IMR-90 (cell line): ENCODE data around the gene SEPHS2. TPM values are rescaled to one million over a fixed set of nuclear protein-coding genes. Genes with fewer than 3 reads are reported as not detected.

Source experiments
- ATAC-seq: fragments of 200-7000 bp; cut with Tn5 transposase; 2 replicates; pipeline ENCODE4 v1.9.1; 2020; ENCODE audit warnings: low read depth, mild to moderate bottlenecking, moderate library complexity
- BruUV-seq: library from RNA; stranded (reverse); fragments of 400-500 nt; replicated peaks from 2 replicates; lab custom pipeline; 2021; lab: Mats Ljungman, UMichigan
- CTCF ChIA-PET: fragments of 300-600 bp; formaldehyde crosslinking; extraction: SDS; loops from one replicate; lab custom pipeline; 2021; ENCODE audit warnings: antibody characterized with exemption; lab: Yijun Ruan, JAX
- POLR2A ChIA-PET: fragments of 300-600 bp; sonication (Branson Sonifier 250); formaldehyde crosslinking; loops from one replicate; lab custom pipeline; 2022; ENCODE audit warnings: antibody characterized with exemption; ENCODE audit not compliant: unreplicated experiment; lab: Charles Lee
- DNase-seq: peaks from one replicate; pipeline ENCODE4 v3.0.0; 2013
- H2AFZ ChIP-seq: replicated peaks from 2 replicates; pipeline ENCODE3; 2013; ENCODE audit warnings: low read length, mild to moderate bottlenecking; ENCODE audit not compliant: poor library complexity
- H2AK5ac ChIP-seq: 2 replicates; pipeline ENCODE4 v1.6.1; 2013; ENCODE audit warnings: low read depth, low read length, inconsistent platforms
- H2AK9ac ChIP-seq: replicated peaks from 2 replicates; pipeline ENCODE3; 2013; ENCODE audit warnings: mild to moderate bottlenecking, low read depth, low read length, moderate library complexity; ENCODE audit not compliant: poor library complexity
- H2BK120ac ChIP-seq: 2 replicates; pipeline ENCODE4 v1.6.1; 2013; ENCODE audit warnings: low read depth, low read length, inconsistent platforms
- H2BK15ac ChIP-seq: 3 replicates; pipeline ENCODE4 v1.6.1; 2013; ENCODE audit warnings: low read depth, low read length, inconsistent platforms
- H2BK20ac ChIP-seq: 2 replicates; pipeline ENCODE4 v1.6.1; 2013; ENCODE audit warnings: low read depth, mild to moderate bottlenecking, inconsistent platforms, low read length, moderate library complexity
- H2BK5ac ChIP-seq: 2 replicates; pipeline ENCODE4 v1.6.1; 2013; ENCODE audit warnings: mild to moderate bottlenecking, low read depth, low read length, inconsistent platforms; ENCODE audit not compliant: poor library complexity, severe bottlenecking
- H3K14ac ChIP-seq: replicated peaks from 2 replicates; pipeline ENCODE4 v1.6.1; 2013; ENCODE audit warnings: low read depth, low read length, inconsistent platforms
- H3K18ac ChIP-seq: 2 replicates; pipeline ENCODE4 v1.6.1; 2013; ENCODE audit warnings: low read depth, low read length, control low read depth
- H3K23ac ChIP-seq: 2 replicates; pipeline ENCODE4 v1.6.1; 2013; ENCODE audit warnings: low read depth, low read length, inconsistent platforms
- H3K27ac ChIP-seq: 2 replicates; pipeline ENCODE4 v1.5.1; 2013; ENCODE audit warnings: mild to moderate bottlenecking, control low read depth, low read length; ENCODE audit not compliant: insufficient read depth
- H3K27me3 ChIP-seq: 2 replicates; pipeline ENCODE4 v1.6.1; 2013; ENCODE audit warnings: low read length; ENCODE audit not compliant: control insufficient read depth, insufficient read depth
- H3K36me3 ChIP-seq: 2 replicates; pipeline ENCODE4 v1.6.1; 2013; ENCODE audit warnings: low read length, mixed read lengths; ENCODE audit not compliant: control insufficient read depth, insufficient read depth
- H3K4ac ChIP-seq: 2 replicates; pipeline ENCODE4 v1.6.1; 2013; ENCODE audit warnings: low read depth, low read length, inconsistent platforms
- H3K4me1 ChIP-seq: 2 replicates; pipeline ENCODE4 v1.6.1; 2013; ENCODE audit warnings: low read length, mixed read lengths; ENCODE audit not compliant: control insufficient read depth, insufficient read depth
- H3K4me2 ChIP-seq: 2 replicates; pipeline ENCODE4 v1.6.1; 2013; ENCODE audit warnings: low read depth, mild to moderate bottlenecking, control low read depth, low read length, moderate library complexity
- H3K4me3 ChIP-seq: 2 replicates; pipeline ENCODE4 v1.5.1; 2013; ENCODE audit warnings: low read depth, mild to moderate bottlenecking, control low read depth, low read length, moderate library complexity; ENCODE audit not compliant: insufficient read depth
- H3K56ac ChIP-seq: 2 replicates; pipeline ENCODE4 v1.6.1; 2013; ENCODE audit warnings: low read length, inconsistent platforms; ENCODE audit not compliant: insufficient read depth; ENCODE audit errors: extremely low read depth
- H3K79me1 ChIP-seq, 2 experiments: 2 replicates each; pipeline ENCODE4 v1.6.1; 2013; ENCODE audit warnings: low read length in 2 of 2, inconsistent platforms in 1 of 2, low read depth in 1 of 2
- H3K9ac ChIP-seq: 2 replicates; pipeline ENCODE4 v1.6.1; 2013; ENCODE audit warnings: low read depth, low read length, control low read depth
- H3K9me1 ChIP-seq: 2 replicates; pipeline ENCODE4 v1.6.1; 2013; ENCODE audit warnings: low read length, inconsistent platforms; ENCODE audit not compliant: insufficient read depth
- H3K9me3 ChIP-seq: 2 replicates; pipeline ENCODE4 v1.6.1; 2013; ENCODE audit warnings: low read length; ENCODE audit not compliant: control insufficient read depth, insufficient read depth
- H4K20me1 ChIP-seq: 2 replicates; pipeline ENCODE4 v1.6.1; 2013; ENCODE audit warnings: low read length, inconsistent platforms; ENCODE audit not compliant: insufficient read depth
- H4K5ac ChIP-seq: 2 replicates; pipeline ENCODE4 v1.6.1; 2013; ENCODE audit warnings: mild to moderate bottlenecking, low read depth, low read length, control low read depth
- H4K8ac ChIP-seq, 2 experiments: 2 replicates each; pipeline ENCODE4 v1.6.1; 2013; ENCODE audit warnings: low read depth in 2 of 2, low read length in 2 of 2, control low read depth in 1 of 2, inconsistent platforms in 1 of 2
- H4K91ac ChIP-seq: 2 replicates; pipeline ENCODE4 v1.6.1; 2013; ENCODE audit warnings: low read depth, low read length, inconsistent platforms; ENCODE audit not compliant: insufficient read depth
- MAFK ChIP-seq: IDR thresholded peaks from 2 replicates; pipeline ENCODE4 v1.6.1; 2012; ENCODE audit warnings: low read depth, low read length, improper control_type of control experiment
- RAD21 ChIP-seq: IDR thresholded peaks from 2 replicates; pipeline ENCODE4 v1.6.1; 2012; ENCODE audit warnings: low read length, improper control_type of control experiment
- dilution Hi-C: fragments of 300-500 bp; cut with HindIII; formaldehyde crosslinking; loops from one replicate; pipeline ENCODE4 v1.14.3; 2018; ENCODE audit warnings: low sequenced_read_pairs; ENCODE audit not compliant: unreplicated experiment
- in situ Hi-C: fragments of 300-500 bp; cut with MboI; formaldehyde crosslinking; loops from 3 replicates; pipeline ENCODE4 v1.14.3; 2019; ENCODE audit warnings: low sequenced_read_pairs, inconsistent platforms, mixed read lengths
- intact Hi-C: fragments of 100-400 bp; cut with micrococcal nuclease; formaldehyde crosslinking; loops from 2 replicates; pipeline ENCODE4 v1.10.0; 2022
- polyA plus RNA-seq, 3 experiments: library from polyadenylated mRNA; depleted of rRNA; stranded (reverse); fragments of >200 nt; gene quantifications; 2 replicates each; pipeline ENCODE4 v1.2.3, GENCODE V29; 2012; ENCODE audit warnings: low replicate concordance in 1 of 3
- total RNA-seq: library from RNA; depleted of rRNA; stranded (reverse); fragments of >200 nt; gene quantifications from 2 replicates; pipeline ENCODE4 v1.2.3, GENCODE V29; 2012
- TF ChIP-seq, protein P1 (sequence below): fragments of 150-350 bp; IDR thresholded peaks from 2 replicates; pipeline ENCODE4 v1.6.1; 2016; ENCODE audit warnings: low read depth, mild to moderate bottlenecking, low read length, moderate library complexity, borderline replicate concordance

Gene SEPHS2
- total and polyA plus RNA-seq, 2 of the 4 experiments (the other 2 are of a cell fraction) = 10.4 to 31.4 TPM

DNA sequence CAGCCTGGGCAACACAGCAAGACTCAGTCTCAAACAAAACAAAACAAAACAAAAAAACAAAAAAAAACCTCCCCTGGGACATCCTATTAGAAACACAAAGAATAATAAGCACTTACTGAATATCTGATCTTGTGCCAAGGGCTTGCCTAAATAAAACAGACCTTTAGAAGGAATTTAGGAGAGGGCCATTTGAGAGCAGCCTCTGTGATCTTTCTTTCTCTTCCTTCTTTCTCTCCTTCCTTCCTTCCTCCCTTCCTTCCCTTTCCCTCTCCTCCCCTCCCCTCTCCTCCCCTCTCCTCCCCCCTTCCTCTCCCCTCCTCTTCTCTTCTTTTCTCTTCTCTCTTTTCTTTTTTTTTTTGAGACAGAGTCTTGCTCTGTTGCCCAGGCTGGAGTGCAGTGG, 39.2 kb upstream of the SEPHS2 start:
- H4K91ac ChIP-seq = no peak overlapping the region
- no peak overlapping the region for H2BK5ac ChIP-seq
- H2AK5ac ChIP-seq = no peak overlapping the region
- H3K27ac ChIP-seq = no peak overlapping the region
- H4K20me1 ChIP-seq = no peaks in the 10 kb centered on the region
- H3K4me2 ChIP-seq = no peak overlapping the region
- no peaks in the 10 kb centered on the region for H3K9me3 ChIP-seq
- H4K5ac ChIP-seq = no peak overlapping the region
- H3K9me1 ChIP-seq = 0 out of 2 replicates have a peak, but pooled peaks cover 2% of the 10 kb centered on the region
- no peak for DNase-seq
- peaks cover 27% of the 10 kb centered on the region for H3K27me3 ChIP-seq
- no TSS peak for BruUV-seq
- no peak overlapping the region for H3K4me3 ChIP-seq
- no peak overlapping the region for H3K18ac ChIP-seq
- no peak overlapping the region for H3K23ac ChIP-seq
- H2BK20ac ChIP-seq = no peak overlapping the region
- dilution Hi-C loops (no loop called here), intact Hi-C loops (no loop called here), in situ Hi-C loops (no loop called here)
- TF ChIP-seq, protein P1, sequence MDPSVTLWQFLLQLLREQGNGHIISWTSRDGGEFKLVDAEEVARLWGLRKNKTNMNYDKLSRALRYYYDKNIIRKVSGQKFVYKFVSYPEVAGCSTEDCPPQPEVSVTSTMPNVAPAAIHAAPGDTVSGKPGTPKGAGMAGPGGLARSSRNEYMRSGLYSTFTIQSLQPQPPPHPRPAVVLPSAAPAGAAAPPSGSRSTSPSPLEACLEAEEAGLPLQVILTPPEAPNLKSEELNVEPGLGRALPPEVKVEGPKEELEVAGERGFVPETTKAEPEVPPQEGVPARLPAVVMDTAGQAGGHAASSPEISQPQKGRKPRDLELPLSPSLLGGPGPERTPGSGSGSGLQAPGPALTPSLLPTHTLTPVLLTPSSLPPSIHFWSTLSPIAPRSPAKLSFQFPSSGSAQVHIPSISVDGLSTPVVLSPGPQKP = no peak
- TF ChIP-seq RAD21 = no peak
- TF ChIP-seq MAFK = no peak
- ATAC-seq = no peak
- no peak overlapping the region for H2BK120ac ChIP-seq
- no peak overlapping the region for H3K14ac ChIP-seq
- no peak overlapping the region for H3K4ac ChIP-seq
- no peak overlapping the region for H3K56ac ChIP-seq
- H2BK15ac ChIP-seq = no peak overlapping the region
- no peak overlapping the region for H2AFZ ChIP-seq
- no peaks in the 10 kb centered on the region for H3K79me1 ChIP-seq
- no peak overlapping the region for H3K9ac ChIP-seq
- no peak overlapping the region for H4K8ac ChIP-seq
- no peaks in the 10 kb centered on the region for H3K36me3 ChIP-seq
- no peak overlapping the region for H2AK9ac ChIP-seq
- CTCF ChIA-PET = no interaction called here
- 0 out of 2 replicates have a peak, but pooled peaks cover 2% of the 10 kb centered on the region for H3K4me1 ChIP-seq
- POLR2A ChIA-PET = no interaction called here
